ENCODE measurements around the gene NPAS2.

DNA sequence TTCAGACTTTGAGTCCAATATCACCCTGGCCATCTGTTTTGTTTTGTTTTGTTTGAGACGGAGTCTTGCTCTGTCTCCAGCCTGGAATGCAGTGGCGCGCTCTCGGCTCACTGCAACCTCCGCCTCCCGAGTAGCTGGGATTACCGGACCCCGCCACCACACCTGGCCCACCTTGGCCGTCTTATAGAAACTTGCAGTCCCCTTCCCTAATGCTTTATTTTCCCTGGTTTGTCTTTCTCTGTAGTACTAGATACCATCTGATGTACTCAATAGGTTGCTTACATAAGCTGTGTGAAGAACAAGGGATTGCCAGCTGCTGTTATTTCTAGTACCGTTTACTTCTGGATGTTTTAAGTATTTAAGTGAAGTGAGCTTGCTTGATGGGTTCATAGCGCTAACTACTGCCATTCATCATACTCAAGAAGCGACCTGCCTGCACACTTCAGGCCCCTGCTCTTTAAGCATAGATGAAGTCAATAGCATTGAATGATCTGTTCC is 183.4 kb downstream of the NPAS2 start:
- TF ChIP-seq, protein P1, sequence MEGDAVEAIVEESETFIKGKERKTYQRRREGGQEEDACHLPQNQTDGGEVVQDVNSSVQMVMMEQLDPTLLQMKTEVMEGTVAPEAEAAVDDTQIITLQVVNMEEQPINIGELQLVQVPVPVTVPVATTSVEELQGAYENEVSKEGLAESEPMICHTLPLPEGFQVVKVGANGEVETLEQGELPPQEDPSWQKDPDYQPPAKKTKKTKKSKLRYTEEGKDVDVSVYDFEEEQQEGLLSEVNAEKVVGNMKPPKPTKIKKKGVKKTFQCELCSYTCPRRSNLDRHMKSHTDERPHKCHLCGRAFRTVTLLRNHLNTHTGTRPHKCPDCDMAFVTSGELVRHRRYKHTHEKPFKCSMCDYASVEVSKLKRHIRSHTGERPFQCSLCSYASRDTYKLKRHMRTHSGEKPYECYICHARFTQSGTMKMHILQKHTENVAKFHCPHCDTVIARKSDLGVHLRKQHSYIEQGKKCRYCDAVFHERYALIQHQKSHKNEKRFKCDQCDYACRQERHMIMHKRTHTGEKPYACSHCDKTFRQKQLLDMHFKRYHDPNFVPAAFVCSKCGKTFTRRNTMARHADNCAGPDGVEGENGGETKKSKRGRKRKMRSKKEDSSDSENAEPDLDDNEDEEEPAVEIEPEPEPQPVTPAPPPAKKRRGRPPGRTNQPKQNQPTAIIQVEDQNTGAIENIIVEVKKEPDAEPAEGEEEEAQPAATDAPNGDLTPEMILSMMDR (IDR thresholded peaks at IDR 0.05): no peak
- TF ChIP-seq POLR2AphosphoS5 (IDR thresholded peaks at IDR 0.05): no peak

All from upper lobe of left lung (tissue), 4 donors.